ENCODE data around the gene KCNIP4. TPM values are rescaled to one million over a fixed set of nuclear protein-coding genes. Genes with fewer than 3 reads are reported as not detected.

Gene KCNIP4
- total and polyA plus RNA-seq, 2 of the 8 experiments (the other 6 are each of a cell fraction or from before 2014, with no cell fraction given) = 0.06 TPM; not detected in 1

DNA sequence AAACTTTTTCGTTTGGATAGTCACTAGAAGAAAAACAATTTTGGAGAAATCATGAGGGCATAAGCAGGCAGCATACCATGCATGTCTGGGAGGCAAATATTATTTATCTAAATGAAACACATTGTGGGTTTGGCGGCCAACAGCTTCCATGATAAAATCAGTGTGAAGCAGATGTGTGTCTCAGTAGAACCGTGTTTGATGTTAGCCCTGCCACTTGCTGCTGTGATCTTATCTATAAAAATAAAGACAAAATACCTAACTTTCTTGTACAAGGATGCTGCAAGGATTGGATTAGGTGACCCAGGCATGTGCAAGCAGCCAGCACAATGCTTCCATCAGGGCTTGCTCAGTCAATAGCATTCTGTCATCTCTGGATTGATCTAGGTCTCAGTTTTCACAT, 906.9 kb downstream of the KCNIP4 start:
- H3K4me1 ChIP-seq (replicated peaks in 1 of 4; ENCODE audit: control insufficient read depth in 3 of 4, insufficient read depth in 4 of 4, low read length in 3 of 4) = no peaks in the 10 kb centered on the region
- no peak overlapping the region for H2BK5ac ChIP-seq (ENCODE audit: low read depth, low read length)
- no peak overlapping the region for H2AK5ac ChIP-seq (ENCODE audit: low read depth, low read length)
- no peak overlapping the region for H3K56ac ChIP-seq (replicated peaks; ENCODE audit: insufficient read length, low read depth, low read length)
- H2BK120ac ChIP-seq (replicated peaks; ENCODE audit: low read depth, low read length) = no peak overlapping the region
- H3K27me3 ChIP-seq (replicated peaks in 1 of 4; ENCODE audit: control insufficient read depth in 3 of 4, extremely low read depth in 1 of 4, insufficient read depth in 3 of 4, low read length in 3 of 4) = no peaks in the 10 kb centered on the region
- 85% methylated on average over 3 of the region's 3 CpGs; no CpG with 5 or more reads in 1 of the 2 experiments for WGBS, 2 experiments (ENCODE audit: extremely low coverage in 1 of 2, insufficient coverage in 1 of 2, insufficient read length in 1 of 2, insufficient replicate concordance in 2 of 2, low coverage in 1 of 2, low lambda C conversion rate in 2 of 2, missing lambda C conversion rate in 1 of 2)
- H3K27ac ChIP-seq (ENCODE audit: low read depth, low read length) = no peak overlapping the region
- no peak overlapping the region for H4K5ac ChIP-seq (ENCODE audit: insufficient read length, low read depth, low read length)
- ChIA-PET POLR2A (ENCODE audit: partially characterized antibody) (no interaction called here), CTCF (ENCODE audit: partially characterized antibody) (no interaction called here)
- H2BK12ac ChIP-seq (ENCODE audit: low read depth, low read length) = no peak overlapping the region
- FAIRE-seq (no peak), DNase-seq (ENCODE audit: low read depth in 1 of 2, low spot score in 2 of 2) (no peak)
- H3K9ac ChIP-seq (replicated peaks in 1 of 4; ENCODE audit: extremely low read depth in 1 of 4, low read depth in 3 of 4, low read length in 3 of 4) = no peak overlapping the region
- H3K23ac ChIP-seq (ENCODE audit: insufficient read length) = no peak overlapping the region
- no peaks in the 10 kb centered on the region for H3K79me1 ChIP-seq (ENCODE audit: low read depth, low read length)
- no peaks in the 10 kb centered on the region for H3K9me3 ChIP-seq (ENCODE audit: insufficient read depth in 2 of 2, low read depth in 1 of 2, low read length in 1 of 2)
- no peak overlapping the region for H3K14ac ChIP-seq (ENCODE audit: insufficient read length)
- no peak overlapping the region for H2BK20ac ChIP-seq (ENCODE audit: low read length)
- H3K4ac ChIP-seq (replicated peaks; ENCODE audit: insufficient read length, low read depth, low read length) = no peak overlapping the region
- TF ChIP-seq CTBP2 (IDR thresholded peaks at IDR 0.05; ENCODE audit: borderline replicate concordance, insufficient read depth, insufficient read length, low read length) (no peak), POLR2A (IDR thresholded peaks at IDR 0.05; ENCODE audit: control extremely low read depth in 1 of 2, low read depth in 2 of 2, low read length in 2 of 2) (no peak), CBX5 (IDR thresholded peaks at IDR 0.05; ENCODE audit: low read depth, low read length) (no peak), HDAC2 (IDR thresholded peaks at IDR 0.05; ENCODE audit: borderline replicate concordance in 1 of 2, low read depth in 2 of 2, low read length in 2 of 2) (no peak), NANOG (IDR thresholded peaks at IDR 0.05; ENCODE audit: insufficient read depth, low read depth, low read length, poor library complexity, severe bottlenecking) (no peak), CBX8 (IDR thresholded peaks at IDR 0.05; ENCODE audit: borderline replicate concordance, low read depth, low read length) (no peak), EGR1 (IDR thresholded peaks at IDR 0.05; ENCODE audit: borderline replicate concordance, low read depth, low read length) (no peak)
- no peak overlapping the region for H4K91ac ChIP-seq (replicated peaks; ENCODE audit: insufficient read length, low read length)
- H3K36me3 ChIP-seq (ENCODE audit: control insufficient read depth in 2 of 4, insufficient read depth in 4 of 4, low read length in 3 of 4) = no peaks in the 10 kb centered on the region
- no peak overlapping the region for H2BK15ac ChIP-seq (ENCODE audit: low read length)
- H3K23me2 ChIP-seq (ENCODE audit: low read depth, low read length) = no peaks in the 10 kb centered on the region
- no peak overlapping the region for H2AFZ ChIP-seq (ENCODE audit: low read length)
- H3K4me3 ChIP-seq (ENCODE audit: extremely low read depth in 1 of 4, insufficient read depth in 2 of 4, low read depth in 3 of 4, low read length in 4 of 4) = no peak overlapping the region
- no peak overlapping the region for H4K8ac ChIP-seq (ENCODE audit: extremely low read depth, insufficient read depth, low read length)
- H3K79me2 ChIP-seq (ENCODE audit: control insufficient read depth in 1 of 2, insufficient read depth in 2 of 2, low read length in 2 of 2) = no peaks in the 10 kb centered on the region
- H3K4me2 ChIP-seq (ENCODE audit: insufficient read depth in 1 of 2, low read depth in 2 of 2, low read length in 2 of 2) = no peak overlapping the region
- no peak overlapping the region for H3K18ac ChIP-seq (ENCODE audit: extremely low read depth, low read length)
- no peaks in the 10 kb centered on the region for H4K20me1 ChIP-seq (replicated peaks in 1 of 2; ENCODE audit: control insufficient read depth in 1 of 2, insufficient read depth in 2 of 2, low read length in 2 of 2)

All from H1 (cell line).